ENCODE measurements around the gene G3BP1. TPM values are rescaled to one million over a fixed set of nuclear protein-coding genes. Genes with fewer than 3 reads are reported as not detected.

G3BP1 gene
- total and polyA plus RNA-seq, 12 donors: 11.5 to 167 (median 95.0) TPM

- no peaks in the 10 kb centered on the region for H3K36me3 ChIP-seq (replicated peaks in 1 of 2)
- H3K27me3 ChIP-seq: no peaks in the 10 kb centered on the region
- H3K9me3 ChIP-seq (replicated peaks in 1 of 3): no peaks in the 10 kb centered on the region
- peak; percentile 90 to 94 for TF ChIP-seq POLR2A (IDR thresholded peaks at IDR 0.05)
- TF ChIP-seq CTCF (IDR thresholded peaks at IDR 0.05): peak; percentile 8 to 72 (median 36)
- WGBS, 4 donors: 2 to 15% (median 4%) methylated on average over 14 to 61 of the region's 61 CpGs
- H3K4me3 ChIP-seq: peak within 1 kb of the TSS; percentile 18 to 93 (median 72)
- intact Hi-C loops (cut with DNase I): no loop called here
- peak within 1 kb of the TSS; percentile 64 to 92 (median 85) for H3K27ac ChIP-seq
- H3K4me1 ChIP-seq (replicated peaks in 1 of 2): peaks cover 7 to 24% of the 10 kb centered on the region in 2 donors
- peak; percentile 91 to 96 (median 94) for DNase-seq
These were observed 13.1 kb upstream of the G3BP1 start, which contains the start of gene ATOX1 for GRCh38 chr5:151758430-151759241. Gene ATOX1 (minus strand): TSS chr5:151758631. CDS start chr5:151758551, 80 bp downstream.

GRCh38 chr5:151764801-151765200 is 7.0 kb upstream of the G3BP1 start:
- intact Hi-C loops (cut with DNase I): no loop called here

GRCh38 chr5:151766975-151767374 is 4.8 kb upstream of the G3BP1 start:
- Histone ChIP-seq H3K27ac (no peak overlapping the region), H3K27me3 (no peaks in the 10 kb centered on the region), H3K36me3 (replicated peaks in 1 of 2) (no peaks in the 10 kb centered on the region), H3K4me3 (no peak overlapping the region), H3K4me1 (replicated peaks in 1 of 2) (peaks cover 0 to 9% of the 10 kb centered on the region in 2 donors), H3K9me3 (replicated peaks in 1 of 3) (no peaks in the 10 kb centered on the region)
- intact Hi-C loops (cut with DNase I): no loop called here
- no peak for DNase-seq
- TF ChIP-seq POLR2A (IDR thresholded peaks at IDR 0.05): no peak
- TF ChIP-seq CTCF (IDR thresholded peaks at IDR 0.05): no peak

More at GRCh38 chr5:151764801-151765200, 7.0 kb upstream of the G3BP1 start:
- no peak overlapping the region for H3K27ac ChIP-seq
- no peaks in the 10 kb centered on the region for H3K36me3 ChIP-seq (replicated peaks in 1 of 2)
- no peaks in the 10 kb centered on the region for H3K27me3 ChIP-seq
- H3K9me3 ChIP-seq (replicated peaks in 1 of 3): no peaks in the 10 kb centered on the region
- H3K4me1 ChIP-seq (replicated peaks in 1 of 2): no peaks in the 10 kb centered on the region
- TF ChIP-seq CTCF (IDR thresholded peaks at IDR 0.05) (no peak), POLR2A (IDR thresholded peaks at IDR 0.05) (no peak)
- no peak for DNase-seq
- H3K4me3 ChIP-seq: no peak overlapping the region

GRCh38 chr5:151770383-151771258 is 1.1 kb upstream of the G3BP1 start:
- Histone ChIP-seq H3K9me3 (replicated peaks in 1 of 3) (no peaks in the 10 kb centered on the region), H3K4me3 (peak overlapping the region; percentile 12 to 48 (median 33)), H3K27me3 (no peaks in the 10 kb centered on the region), H3K36me3 (replicated peaks in 1 of 2) (no peaks in the 10 kb centered on the region), H3K27ac (peak overlapping the region; percentile 92 to 99 (median 97)), H3K4me1 (replicated peaks in 1 of 2) (peaks cover 25 to 32% of the 10 kb centered on the region in 2 donors)
- intact Hi-C loops (cut with DNase I): no loop called here
- 0 to 4% (median 2%) methylated on average over 19 to 75 of the region's 75 CpGs for WGBS, 4 donors
- peak; percentile 75 to 90 (median 84) for DNase-seq
- TF ChIP-seq POLR2A (IDR thresholded peaks at IDR 0.05) (no peak), CTCF (IDR thresholded peaks at IDR 0.05) (peak in 1 of 6 experiments; percentile 27)
